HG03442 (cell line): ENCODE measurements around the gene FAF1.
"Not testable (repeated sequence)": the region's sequence is repeated elsewhere in the genome, so short reads cannot be mapped to it uniquely, and the experiment has no call there.

Experiments used
- ATAC-seq: cut with Tn5 transposase; IDR thresholded peaks from one replicate; pipeline ENCODE4 v1.9.1; 2021; ENCODE audit warnings: mild to moderate bottlenecking, moderate library complexity; ENCODE audit not compliant: unreplicated experiment

The FAF1 gene

DNA sequence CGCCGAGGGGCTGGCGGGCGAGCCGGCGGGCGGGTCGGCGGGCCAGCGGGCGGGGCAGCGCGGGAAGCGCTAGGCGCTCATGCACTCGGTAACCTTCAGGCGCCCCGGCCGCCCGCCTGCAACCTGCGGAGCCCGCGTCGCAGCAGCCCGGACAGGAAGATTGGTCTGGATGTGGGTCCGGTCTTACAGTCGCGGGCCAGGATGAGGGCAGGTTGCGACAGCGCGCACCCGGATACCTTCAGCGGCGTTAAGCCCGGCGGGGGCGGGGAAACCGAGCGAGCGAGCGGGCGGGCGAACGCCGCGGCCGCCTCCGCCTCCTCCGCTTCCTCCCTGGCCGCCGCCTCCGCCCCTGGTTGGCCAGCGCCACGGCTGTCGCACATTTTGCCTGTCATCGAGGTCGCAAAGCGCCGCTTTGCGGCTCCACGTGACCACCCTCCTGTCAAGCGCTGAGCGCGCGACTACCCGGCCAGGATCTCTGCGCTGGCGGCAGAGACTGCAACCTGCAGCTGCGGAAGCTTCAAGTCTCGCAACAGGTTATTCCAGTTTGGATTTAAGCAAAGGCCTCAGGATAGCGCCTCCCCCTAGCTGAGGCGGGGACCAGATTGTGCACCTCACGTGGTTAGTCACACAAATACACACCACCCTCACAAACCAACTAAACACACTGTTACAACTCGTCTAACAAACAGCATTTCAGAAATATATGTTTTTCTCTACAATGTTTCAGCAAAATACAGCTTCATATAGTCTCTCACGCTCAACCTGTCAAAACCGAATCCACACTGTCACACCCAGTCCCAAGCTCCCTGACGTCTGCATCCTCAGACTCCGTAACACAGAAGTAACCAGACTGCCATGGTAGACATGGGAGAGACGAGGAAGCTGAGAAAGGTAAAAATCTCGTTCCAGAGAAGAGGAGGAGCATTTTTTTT, at the start of gene FAF1:
Gene FAF1, minus strand, starts transcription at position 355 of the 932 bp plus-strand sequence. CDS start 456 bp downstream, outside the sequence.
- peak; percentile 80 for ATAC-seq

DNA sequence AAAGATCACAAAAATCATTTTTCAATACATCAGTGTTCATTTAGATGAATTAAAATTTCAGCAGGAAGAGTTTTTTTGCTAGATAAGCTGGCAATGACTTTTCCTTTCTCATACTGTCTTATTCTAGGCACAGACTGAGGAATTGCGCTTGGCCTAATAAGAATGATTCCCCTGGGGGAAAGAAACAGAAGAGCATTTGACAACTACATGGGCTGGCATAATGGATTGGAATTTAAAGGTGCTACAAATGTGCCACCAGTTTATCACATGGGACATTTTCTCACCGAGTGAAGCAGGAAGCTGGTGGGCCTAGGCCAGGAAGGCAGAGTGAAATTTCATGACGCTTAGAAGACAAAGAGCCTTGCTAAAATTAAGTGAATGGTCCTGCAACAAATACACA, 49.3 kb upstream of the FAF1 start:
- ATAC-seq = no peak

DNA sequence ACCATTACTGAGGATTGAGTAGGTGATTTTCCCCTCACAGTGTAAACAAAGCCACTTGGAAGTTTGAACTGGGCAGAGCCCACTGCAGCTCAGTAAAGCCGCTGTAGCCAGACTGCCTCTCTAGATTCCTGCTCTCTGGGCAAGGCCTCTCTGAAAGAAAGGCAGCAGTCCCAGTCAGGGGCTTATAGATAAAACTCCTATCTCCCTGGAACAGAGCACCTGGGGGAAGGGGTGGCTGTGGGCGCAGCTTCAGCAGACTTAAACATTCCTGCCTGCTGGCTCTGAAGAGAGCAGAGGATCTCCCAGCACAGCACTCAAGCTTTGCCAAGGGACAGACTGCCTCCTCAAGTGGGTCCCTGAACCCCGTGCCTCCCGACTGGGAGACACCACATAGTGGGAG, 45.5 kb upstream of the FAF1 start:
- not testable (repeated sequence) for ATAC-seq

DNA sequence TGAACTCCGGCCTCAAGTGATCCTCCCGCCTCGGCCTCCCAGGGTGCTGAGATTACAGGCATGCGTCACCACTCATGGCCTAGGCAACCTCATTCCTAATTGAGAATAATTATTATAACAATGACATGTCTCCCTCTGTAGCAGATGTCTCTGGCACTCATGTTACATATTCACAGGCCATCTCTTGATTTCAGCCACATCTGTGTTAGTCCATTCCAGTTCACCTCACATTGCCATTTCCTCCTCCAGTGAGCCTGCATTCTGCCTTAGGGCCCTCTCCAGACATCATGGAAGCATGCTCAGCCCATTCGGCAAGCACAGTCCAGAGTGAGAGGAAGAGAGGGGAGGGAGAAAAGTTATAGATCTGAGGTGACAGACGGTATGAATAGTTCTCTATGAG, 42.4 kb upstream of the FAF1 start:
- no peak for ATAC-seq

DNA sequence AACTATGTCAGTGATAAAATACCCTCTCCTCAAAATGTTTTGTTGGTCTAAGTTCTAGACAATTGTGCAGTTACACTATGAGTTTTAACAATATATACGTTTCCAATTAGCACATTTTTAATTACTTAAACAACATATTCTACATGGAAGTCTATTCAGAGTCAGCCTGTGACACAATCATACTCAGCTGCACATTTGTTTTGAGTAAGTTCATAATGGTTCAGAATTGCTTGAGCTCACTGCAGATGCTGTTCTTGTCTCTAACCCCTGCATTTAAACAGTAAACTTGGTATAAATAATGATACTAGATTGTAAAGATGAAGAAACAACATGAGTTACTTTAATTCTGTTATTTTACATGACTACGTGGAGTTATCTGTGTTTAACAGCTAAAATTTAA, 40.6 kb upstream of the FAF1 start:
- ATAC-seq = no peak

DNA sequence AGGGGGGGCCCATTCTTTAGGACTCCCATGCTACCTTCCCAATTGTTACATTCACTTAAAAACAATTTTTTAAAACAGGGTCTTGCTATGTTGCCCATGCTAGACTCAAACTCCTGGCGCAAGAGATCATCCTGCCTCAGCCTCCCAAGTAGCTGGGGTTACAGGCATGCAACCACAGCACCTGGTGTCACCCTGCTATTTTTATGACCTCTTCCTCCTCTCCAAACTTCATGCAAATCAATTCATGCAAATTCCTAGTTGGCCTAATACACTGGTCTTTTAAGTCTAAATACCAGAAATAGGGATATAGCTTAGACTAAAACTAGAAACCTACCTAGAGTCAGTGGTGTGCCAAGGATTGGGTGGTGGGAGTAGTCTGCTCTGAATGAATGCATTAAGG, 40.1 kb upstream of the FAF1 start:
- ATAC-seq = peak; percentile 75

DNA sequence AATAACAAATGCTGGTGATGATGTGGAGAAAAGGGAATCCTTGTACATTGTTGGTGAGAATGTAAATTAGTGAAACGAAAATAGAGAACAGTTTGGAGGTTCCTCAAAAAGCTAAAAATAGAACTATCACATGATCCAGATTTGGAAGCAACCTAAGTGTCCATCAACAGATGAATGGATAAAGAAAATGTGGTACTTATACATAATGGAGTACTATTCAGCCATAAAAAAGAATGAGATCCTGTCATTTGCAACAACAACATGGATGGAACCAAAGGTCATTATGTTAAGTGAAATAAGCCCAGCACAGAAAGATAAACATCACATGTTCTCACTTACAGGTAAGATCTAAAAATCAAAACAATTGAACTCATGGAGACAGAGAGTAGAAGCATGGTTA, 39.3 kb upstream of the FAF1 start:
- ATAC-seq = not testable (repeated sequence)

DNA sequence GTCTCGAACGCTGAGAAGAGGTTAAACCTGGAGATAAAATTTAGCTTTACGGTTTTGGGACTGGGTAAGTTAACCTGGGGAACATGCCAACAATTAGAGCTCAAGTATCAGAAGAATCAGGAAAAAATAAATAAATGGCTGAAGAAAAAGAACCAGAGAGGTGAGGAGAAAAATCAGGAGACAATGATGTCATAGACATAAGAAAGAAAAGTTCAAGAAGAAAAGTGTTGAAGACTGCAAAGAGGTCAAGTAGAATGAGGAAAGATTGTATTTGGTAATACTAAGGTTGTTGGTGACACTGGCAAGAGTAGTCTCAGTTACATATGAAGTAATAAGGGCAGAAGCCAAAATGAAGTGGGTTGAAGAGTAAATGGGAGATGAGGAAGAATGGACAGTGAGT, 36.0 kb upstream of the FAF1 start:
- no peak for ATAC-seq

DNA sequence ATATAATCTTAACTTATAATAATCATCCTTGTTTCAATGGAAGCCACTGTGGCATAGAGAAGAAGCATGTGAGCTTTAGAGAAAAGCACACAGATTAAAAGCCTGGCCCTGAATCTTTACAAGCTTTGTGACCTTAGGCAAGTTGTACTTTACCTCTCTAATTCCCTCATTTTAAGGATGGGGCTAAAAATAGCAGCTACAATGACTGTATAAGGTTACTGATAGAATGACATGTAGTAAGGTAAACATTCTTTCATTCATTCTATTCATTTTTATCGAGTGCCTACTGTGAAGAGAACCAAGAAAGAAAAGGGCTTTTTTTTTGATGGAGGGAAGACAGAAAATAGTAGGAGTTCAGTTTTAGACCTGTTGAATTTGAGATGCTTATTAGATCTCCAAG, 35.6 kb upstream of the FAF1 start:
- ATAC-seq = no peak

DNA sequence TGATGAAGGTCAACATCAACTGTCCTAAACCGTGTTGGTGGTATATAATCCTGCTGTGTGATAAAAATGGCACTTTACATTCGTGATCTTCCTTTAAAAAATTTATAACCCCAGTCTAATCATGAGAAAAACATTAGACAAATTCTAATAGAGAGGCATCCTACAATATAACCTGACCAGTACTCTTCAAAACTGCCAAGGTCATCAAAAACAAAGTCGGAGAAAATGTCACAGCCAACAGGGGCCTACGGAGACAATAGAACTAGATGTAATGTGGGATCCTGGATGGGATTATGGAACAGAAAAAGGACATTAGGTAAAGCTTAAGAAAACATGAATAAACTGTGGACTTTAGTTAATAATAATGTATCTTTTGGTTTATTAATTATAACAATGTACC, 34.9 kb upstream of the FAF1 start:
- no peak for ATAC-seq

DNA sequence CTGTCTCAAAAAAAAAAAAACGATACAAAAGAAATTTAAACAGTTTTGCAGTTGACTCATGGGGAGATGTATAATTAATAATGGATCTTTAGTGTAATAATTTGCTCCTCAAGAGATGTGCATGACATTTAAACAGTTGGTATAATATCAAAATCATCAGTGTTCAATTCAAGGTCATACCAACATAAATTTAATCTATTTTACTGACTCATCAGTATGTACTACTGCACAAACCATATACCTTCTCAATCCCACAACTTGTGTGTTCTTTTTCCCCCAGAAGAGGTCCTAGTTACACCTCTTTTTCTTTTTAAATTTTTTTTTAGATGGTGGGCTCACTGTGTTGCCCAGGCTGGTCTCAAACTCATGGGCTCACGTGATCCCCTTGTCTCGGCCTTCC, 33.6 kb upstream of the FAF1 start:
- no peak for ATAC-seq

DNA sequence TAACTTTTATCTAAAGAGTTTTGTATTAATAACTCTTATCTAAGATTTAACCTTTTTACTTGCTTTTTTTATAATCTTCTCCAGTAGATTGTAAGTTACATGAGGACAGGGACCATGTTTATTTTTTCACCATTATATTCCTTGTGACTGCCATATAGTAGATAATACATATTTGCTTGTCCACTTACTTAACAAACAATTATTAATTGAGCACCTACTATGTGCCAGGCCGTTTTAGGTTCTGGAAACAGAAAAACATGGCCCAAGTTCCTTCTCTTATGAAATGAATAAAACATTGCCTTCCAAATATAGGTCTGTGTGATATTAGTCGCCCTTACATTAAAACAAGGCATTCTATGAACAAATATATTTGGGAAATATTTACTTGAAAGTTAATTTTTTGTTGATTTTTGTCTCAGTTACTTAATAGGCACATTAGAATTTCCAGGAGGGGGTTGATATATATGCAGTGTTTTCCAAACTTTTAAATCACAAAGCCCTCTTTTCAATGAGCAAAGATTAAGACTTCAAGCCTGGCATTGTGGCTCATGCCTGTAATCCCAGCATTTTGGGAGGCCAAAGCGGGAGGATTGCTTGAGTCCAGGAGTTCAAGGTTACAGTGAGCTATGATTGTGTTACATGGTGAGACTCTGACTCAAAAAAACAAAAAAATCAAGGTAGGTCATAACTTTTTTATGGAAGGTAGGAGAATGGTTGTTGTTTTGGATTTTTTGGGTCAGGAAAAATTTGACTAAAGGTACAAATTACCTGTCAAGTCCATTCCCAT, 32.7 kb upstream of the FAF1 start:
- no peak for ATAC-seq

DNA sequence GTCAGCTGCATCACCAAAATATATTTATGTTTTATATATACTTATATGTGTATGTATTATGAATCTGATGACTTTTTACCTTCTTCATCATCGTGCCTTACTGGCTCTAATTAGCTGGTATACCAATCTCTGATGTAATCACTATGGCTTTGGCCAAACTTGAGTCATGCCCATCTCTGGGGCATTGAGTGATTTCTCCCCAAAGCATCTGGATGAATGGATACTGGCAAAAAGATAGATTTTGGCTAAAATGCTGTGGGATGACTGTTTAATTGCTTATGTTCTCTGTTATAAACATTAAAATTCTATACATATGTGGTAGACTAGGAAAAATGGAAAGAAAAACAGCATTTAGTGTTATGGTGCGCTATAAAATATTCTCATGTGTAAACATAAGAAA, 29.6 kb upstream of the FAF1 start:
- ATAC-seq = no peak

DNA sequence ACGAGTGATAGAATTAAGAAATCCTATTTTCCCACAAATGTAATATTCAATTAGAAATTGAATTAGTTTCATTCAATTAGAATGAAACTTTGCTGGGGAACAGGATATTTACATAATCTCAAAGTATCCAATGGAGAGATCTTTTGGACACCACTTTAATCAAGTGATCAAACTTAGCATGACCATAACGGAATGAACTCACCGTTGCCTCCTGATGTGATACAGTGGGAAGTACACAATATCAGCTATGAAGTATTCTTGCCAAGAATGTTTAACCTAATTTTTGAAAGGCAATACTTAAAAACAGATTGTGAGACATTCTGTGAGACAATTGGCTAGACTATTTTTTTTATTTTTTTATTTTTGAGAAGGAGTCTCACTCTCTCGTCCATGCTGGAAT, 26.6 kb upstream of the FAF1 start:
- no peak for ATAC-seq

DNA sequence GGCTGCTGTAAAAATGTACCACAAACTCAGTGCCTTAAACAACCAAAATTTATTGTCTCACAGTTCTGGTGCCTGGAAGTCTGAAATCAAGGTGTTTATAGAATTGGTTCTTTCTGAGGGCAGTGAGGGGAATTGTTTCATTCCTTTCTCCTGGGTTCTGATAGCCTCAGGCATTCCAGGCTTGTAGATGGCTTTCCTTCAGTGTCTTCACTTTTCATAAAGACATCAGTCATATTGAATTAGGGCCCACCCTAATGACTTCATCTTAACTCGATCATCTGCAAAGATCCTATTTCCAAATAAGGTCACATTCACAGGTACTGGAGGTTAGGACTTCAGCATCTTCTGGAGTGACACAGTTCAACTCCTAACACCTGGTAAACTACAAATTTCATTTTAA, 25.0 kb upstream of the FAF1 start:
- ATAC-seq = no peak

DNA sequence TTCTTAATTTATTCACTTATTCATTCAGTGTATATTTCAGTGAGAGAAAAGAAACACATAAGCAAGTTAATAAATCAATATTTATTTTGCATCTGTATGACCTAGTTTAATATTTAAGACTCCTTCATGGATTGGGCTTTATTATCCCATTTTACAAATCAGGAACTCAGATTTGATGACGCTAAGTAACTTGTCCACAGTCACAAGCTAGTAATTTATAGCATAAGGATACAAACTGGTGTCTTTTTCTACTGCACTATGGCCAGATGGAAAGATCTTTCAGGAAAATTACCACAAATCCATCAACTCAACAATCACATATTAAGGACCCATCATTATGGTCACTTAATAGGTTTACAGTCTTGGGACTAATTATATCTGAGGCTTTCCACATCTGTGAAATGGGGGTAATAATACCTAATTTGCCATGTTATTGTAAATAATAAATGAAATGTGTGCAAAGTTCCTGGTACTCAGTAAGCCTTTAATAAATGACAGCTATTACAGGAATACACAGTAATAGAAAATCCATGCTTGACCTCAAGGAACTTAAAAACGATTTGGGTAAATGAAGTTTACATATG, 23.2 kb upstream of the FAF1 start:
- ATAC-seq = no peak

DNA sequence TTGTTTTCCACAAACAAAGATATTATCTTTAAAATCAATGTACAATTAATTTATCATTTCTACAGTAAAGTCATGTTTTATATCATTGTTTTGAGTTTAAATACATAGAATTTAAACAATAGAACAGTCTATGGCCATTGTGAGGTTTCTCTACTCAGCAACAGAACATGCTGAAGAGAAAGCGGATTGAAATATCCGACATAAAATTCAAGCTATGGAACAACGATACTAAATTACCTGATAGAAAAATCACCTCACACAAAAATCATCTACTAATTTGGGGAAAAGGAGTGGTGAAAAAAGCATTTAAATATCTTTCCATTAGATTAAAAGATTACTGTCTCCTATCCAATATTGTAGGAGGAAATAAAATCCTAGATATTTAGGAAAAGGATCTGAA, 22.5 kb upstream of the FAF1 start:
- ATAC-seq = no peak

DNA sequence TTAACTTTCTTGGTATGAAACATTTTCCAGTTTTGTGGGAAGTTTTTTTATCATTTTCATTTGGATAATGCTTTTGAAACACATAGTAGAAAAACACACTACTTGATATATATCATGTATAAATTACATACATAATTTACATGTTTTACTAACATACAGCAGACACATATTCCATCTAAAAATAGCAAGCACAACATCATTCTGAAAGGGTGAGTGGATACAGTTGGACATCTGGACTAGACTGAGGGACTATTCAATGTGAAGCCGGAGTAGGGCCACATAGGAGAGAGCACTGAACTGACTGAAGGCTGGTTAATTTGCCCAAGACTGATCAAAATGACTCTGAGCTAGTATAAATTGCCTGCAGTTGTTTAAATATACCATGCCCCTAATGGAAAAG, 21.7 kb upstream of the FAF1 start:
- ATAC-seq = no peak

DNA sequence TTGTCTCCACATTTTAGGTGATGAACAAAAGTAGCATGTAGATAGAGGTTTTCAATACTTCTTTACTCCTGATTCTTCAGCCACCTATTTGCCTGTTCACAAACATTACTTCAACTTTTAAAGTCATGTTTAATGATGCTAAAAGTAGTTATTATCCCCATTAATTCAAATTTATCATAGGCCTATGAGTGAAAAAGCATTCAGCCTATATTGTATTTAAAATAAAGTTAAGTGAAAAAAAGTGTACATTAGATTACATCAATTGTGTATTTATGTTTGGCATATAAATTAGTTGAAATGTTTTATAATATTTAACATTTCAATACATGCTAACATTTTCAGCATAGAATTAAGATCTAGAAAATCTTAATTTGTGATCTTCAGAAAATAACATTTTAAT, 20.4 kb upstream of the FAF1 start:
- ATAC-seq = no peak

DNA sequence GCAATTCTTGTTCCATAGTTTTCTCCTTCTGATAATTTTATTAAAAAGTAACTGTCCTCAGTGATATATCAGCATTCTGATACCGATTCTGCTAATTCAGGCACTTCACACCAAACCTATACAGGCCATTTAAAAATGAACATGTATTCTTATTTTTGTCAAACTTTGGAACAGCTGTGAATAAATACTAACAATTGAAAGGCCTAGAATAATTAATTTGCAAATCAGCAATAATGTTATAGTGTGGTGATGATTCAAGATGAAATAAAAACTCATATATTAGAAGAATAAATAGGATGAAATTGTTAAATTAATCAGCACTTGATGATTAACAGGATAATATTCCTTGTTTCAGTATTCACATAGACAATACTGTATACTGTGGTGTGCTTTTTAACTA, 19.9 kb upstream of the FAF1 start:
- ATAC-seq = no peak

DNA sequence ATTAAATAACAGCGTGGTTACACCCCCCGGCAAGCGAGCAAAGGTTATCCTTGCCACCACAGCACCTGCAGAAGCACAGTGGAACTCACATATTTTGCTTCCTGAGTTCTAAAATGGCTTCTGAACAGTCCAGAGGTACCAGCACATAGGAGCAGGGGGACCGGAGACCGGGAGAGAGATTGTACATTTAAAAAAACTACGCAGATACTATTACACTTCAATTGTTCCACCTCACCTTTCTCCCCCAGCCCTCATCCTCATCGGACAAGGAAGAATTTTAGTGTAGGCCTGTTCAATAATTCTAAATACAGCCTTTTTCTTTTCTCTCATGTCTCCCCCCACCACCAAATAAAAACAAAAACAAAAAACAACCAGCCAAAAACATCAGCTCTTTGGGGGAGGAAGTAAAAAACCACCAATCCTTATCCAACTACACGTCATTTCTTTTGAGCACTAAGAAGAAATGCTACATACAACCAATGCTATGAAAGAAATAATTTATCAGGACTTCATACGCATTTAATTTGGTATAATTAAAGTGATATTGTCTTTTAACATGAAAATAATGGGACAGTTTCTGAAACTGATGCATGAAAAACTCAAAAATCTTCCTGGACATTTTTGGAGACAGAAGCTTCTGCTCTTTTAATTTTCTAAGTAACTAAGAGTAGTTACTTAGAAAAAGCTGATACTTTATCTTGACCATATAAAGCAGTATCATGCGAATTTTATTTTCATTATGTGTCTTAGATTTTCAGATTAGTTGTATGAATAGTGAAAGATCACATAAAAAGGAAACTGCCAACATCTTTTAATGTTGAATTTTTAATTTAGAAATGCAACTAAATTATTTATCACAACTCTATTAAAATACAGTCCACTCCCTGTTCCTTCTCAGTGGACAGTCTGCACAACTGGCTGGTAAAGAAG, 19.1 kb upstream of the FAF1 start:
- no peak for ATAC-seq
